Liver (tissue), 9 donors: ENCODE measurements around the gene RPS17. TPM values are rescaled to one million over a fixed set of nuclear protein-coding genes. Genes with fewer than 3 reads are reported as not detected.

Experiments used
- DNase-seq: peaks from one replicate; pipeline ENCODE4 v3.0.0-alpha.2; 2017; ENCODE audit warnings: low spot score
- H3K27ac ChIP-seq, 2 donors: one replicate each; pipeline ENCODE4 v1.7.0; 2013; ENCODE audit warnings: inconsistent platforms in 2 of 2, low read length in 2 of 2, control low read depth in 1 of 2, low read depth in 1 of 2, mild to moderate bottlenecking in 1 of 2
- H3K27me3 ChIP-seq, 4 donors: one replicate each; pipeline versions ENCODE4 v1.6.1 to v1.7.0; 2013; ENCODE audit warnings: low read length in 3 of 4, inconsistent platforms in 1 of 4, mild to moderate bottlenecking in 1 of 4, moderate library complexity in 1 of 4; ENCODE audit not compliant: control insufficient read depth in 4 of 4, insufficient read depth in 4 of 4
- H3K36me3 ChIP-seq, 4 donors: one replicate each; pipeline versions ENCODE4 v1.6.1 to v1.7.0; 2013; ENCODE audit warnings: low read length in 3 of 4, mild to moderate bottlenecking in 3 of 4, low read depth in 1 of 4, moderate library complexity in 1 of 4; ENCODE audit not compliant: control insufficient read depth in 4 of 4, insufficient read depth in 3 of 4
- H3K4me1 ChIP-seq, 4 donors: one replicate each; pipeline versions ENCODE4 v1.6.1 to v1.7.0; 2013; ENCODE audit warnings: low read length in 3 of 4, mild to moderate bottlenecking in 3 of 4, moderate library complexity in 1 of 4; ENCODE audit not compliant: control insufficient read depth in 4 of 4, insufficient read depth in 4 of 4
- H3K4me3 ChIP-seq, 3 donors: one replicate each; pipeline versions ENCODE4 v1.6.1 to v1.7.0; 2013; ENCODE audit warnings: low read length in 3 of 3, control low read depth in 1 of 3, low read depth in 1 of 3, mild to moderate bottlenecking in 1 of 3
- H3K9ac ChIP-seq, 2 donors: one replicate each; pipeline ENCODE4 v1.7.0; 2013; ENCODE audit warnings: low read length in 2 of 2, mild to moderate bottlenecking in 2 of 2, moderate library complexity in 2 of 2, control low read depth in 1 of 2, low read depth in 1 of 2
- H3K9me3 ChIP-seq, 4 donors: one replicate each; pipeline versions ENCODE4 v1.6.1 to v1.7.0; 2013; ENCODE audit warnings: low read length in 3 of 4; ENCODE audit not compliant: control insufficient read depth in 4 of 4
- ATF3 ChIP-seq: IDR thresholded peaks from 2 replicates; pipeline ENCODE4 v1.6.1; 2016; ENCODE audit warnings: antibody characterized with exemption
- EGR1 ChIP-seq, 2 donors: IDR thresholded peaks; 2 replicates each; pipeline ENCODE4 v1.6.1; 2016 to 2018; ENCODE audit warnings: antibody characterized with exemption in 2 of 2, low read depth in 2 of 2
- FOXA1 ChIP-seq: IDR thresholded peaks from 2 replicates; pipeline ENCODE4 v1.6.1; 2016; ENCODE audit warnings: antibody characterized with exemption
- FOXA2 ChIP-seq: IDR thresholded peaks from 2 replicates; pipeline ENCODE4 v1.6.1; 2016; ENCODE audit warnings: antibody characterized with exemption
- GABPA ChIP-seq, 2 donors: IDR thresholded peaks in 1 of 2; conservative IDR thresholded peaks in 1 of 2; 2 replicates each; pipeline ENCODE4 v1.6.1; 2016; ENCODE audit warnings: antibody characterized with exemption in 2 of 2, mild to moderate bottlenecking in 1 of 2, moderate library complexity in 1 of 2
- HNF4A ChIP-seq, 2 donors: conservative IDR thresholded peaks; 2 replicates each; pipeline ENCODE4 v1.6.1; 2016; ENCODE audit warnings: antibody characterized with exemption in 2 of 2, mild to moderate bottlenecking in 2 of 2
- HNF4G ChIP-seq: IDR thresholded peaks from 2 replicates; pipeline ENCODE4 v1.6.1; 2016; ENCODE audit warnings: antibody characterized with exemption
- JUND ChIP-seq, 2 donors: IDR thresholded peaks; 2 replicates each; pipeline ENCODE4 v1.6.1; 2016; ENCODE audit warnings: antibody characterized with exemption in 2 of 2
- MAX ChIP-seq: IDR thresholded peaks from 2 replicates; pipeline ENCODE4 v1.6.1; 2016; ENCODE audit warnings: antibody characterized with exemption
- NR2F2 ChIP-seq: IDR thresholded peaks from 2 replicates; pipeline ENCODE4 v1.6.1; 2016; ENCODE audit warnings: antibody characterized with exemption
- RAD21 ChIP-seq, 2 donors: IDR thresholded peaks; 2 replicates each; pipeline ENCODE4 v1.6.1; 2016; ENCODE audit warnings: antibody characterized with exemption in 2 of 2, mild to moderate bottlenecking in 2 of 2
- RXRA ChIP-seq, 2 donors: IDR thresholded peaks; 2 replicates each; pipeline ENCODE4 v1.6.1; 2017 to 2018; ENCODE audit warnings: antibody characterized with exemption in 2 of 2, mild to moderate bottlenecking in 1 of 2
- SP1 ChIP-seq: IDR thresholded peaks from 2 replicates; pipeline ENCODE4 v1.6.1; 2018; ENCODE audit warnings: antibody characterized with exemption, mild to moderate bottlenecking
- TAF1 ChIP-seq: conservative IDR thresholded peaks from 2 replicates; pipeline ENCODE4 v1.6.1; 2016; ENCODE audit warnings: antibody characterized with exemption, mild to moderate bottlenecking
- YY1 ChIP-seq: IDR thresholded peaks from 2 replicates; pipeline ENCODE4 v1.6.1; 2016; ENCODE audit warnings: antibody characterized with exemption, mild to moderate bottlenecking
- ZBTB33 ChIP-seq: IDR thresholded peaks from 2 replicates; pipeline ENCODE4 v1.6.1; 2016; ENCODE audit warnings: antibody characterized with exemption
- WGBS: extraction: QIAGEN DNeasy Blood & Tissue Kit; methylation state at CpG from one replicate; pipeline ENCODE4 v1.1.7; 2013; 5-methylcytosine and 5-hydroxymethylcytosine counted together
- polyA plus RNA-seq, 2 donors: library from polyadenylated mRNA; stranded (reverse) in 1 of 2; unstranded in 1 of 2; fragments of 200-250 nt in 1 of 2; fragments of >200 nt in 1 of 2; fragmentation: Nextera tagmentation in 1 of 2; extraction: Ambion mirVana in 1 of 2; gene quantifications; one replicate each; pipeline versions ENCODE4 v1.2.1 to v1.2.3, GENCODE V29; 2013 to 2015
- total RNA-seq, 2 donors: library from RNA; depleted of rRNA; stranded (reverse); fragments of >200 nt; gene quantifications; one replicate each; pipeline ENCODE4 v1.2.3, GENCODE V29; 2014
- TF ChIP-seq, protein P1 (sequence below): IDR thresholded peaks from 2 replicates; pipeline ENCODE4 v1.6.1; 2016; ENCODE audit warnings: antibody characterized with exemption, mild to moderate bottlenecking
- TF ChIP-seq, protein P2 (sequence below): fragments of 150-350 bp; IDR thresholded peaks from 2 replicates; pipeline ENCODE4 v1.5.1; 2017; ENCODE audit warnings: improper control_type of control experiment, low read depth, low read length; ENCODE audit not compliant: missing input control
- donor health status: healthy.
- donor health status: healthy.
- donor health status: healthy.
- donor health status: healthy.
- donor health status: healthy.

RPS17 gene
- total and polyA plus RNA-seq, 4 donors, result 283 to 1,607 (median 689) TPM

DNA sequence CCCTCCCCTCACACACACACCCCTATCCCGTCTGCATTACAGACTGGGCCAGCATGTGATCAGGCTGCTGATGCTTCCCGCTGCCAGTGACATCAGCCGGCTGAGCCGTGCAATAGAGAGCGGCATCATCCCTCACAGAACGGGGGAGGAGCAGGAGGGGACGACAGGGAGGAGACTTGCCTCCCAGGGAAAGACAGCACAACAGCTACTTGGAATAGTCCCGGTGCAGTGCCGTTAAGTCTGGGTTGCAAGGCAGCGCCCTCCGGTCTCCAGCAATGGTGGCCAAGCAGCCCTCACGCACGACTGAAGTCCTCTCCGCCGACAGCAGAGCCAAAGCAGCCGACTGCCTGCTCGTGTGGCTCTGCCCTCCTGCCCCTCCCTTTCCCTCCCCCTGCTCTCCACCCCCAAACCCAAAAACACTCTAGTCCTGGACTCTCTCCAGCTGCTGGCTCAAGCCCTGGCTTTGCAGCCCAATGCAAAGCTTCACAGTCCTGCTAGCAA lies 31.5 kb upstream of the RPS17 start:
- DNase-seq, result no peak
- TF ChIP-seq RAD21 (IDR thresholded peaks at IDR 0.05), result no peak
- no peak for TF ChIP-seq HNF4A (conservative IDR thresholded peaks at IDR 0.05)
- TF ChIP-seq, protein P1, sequence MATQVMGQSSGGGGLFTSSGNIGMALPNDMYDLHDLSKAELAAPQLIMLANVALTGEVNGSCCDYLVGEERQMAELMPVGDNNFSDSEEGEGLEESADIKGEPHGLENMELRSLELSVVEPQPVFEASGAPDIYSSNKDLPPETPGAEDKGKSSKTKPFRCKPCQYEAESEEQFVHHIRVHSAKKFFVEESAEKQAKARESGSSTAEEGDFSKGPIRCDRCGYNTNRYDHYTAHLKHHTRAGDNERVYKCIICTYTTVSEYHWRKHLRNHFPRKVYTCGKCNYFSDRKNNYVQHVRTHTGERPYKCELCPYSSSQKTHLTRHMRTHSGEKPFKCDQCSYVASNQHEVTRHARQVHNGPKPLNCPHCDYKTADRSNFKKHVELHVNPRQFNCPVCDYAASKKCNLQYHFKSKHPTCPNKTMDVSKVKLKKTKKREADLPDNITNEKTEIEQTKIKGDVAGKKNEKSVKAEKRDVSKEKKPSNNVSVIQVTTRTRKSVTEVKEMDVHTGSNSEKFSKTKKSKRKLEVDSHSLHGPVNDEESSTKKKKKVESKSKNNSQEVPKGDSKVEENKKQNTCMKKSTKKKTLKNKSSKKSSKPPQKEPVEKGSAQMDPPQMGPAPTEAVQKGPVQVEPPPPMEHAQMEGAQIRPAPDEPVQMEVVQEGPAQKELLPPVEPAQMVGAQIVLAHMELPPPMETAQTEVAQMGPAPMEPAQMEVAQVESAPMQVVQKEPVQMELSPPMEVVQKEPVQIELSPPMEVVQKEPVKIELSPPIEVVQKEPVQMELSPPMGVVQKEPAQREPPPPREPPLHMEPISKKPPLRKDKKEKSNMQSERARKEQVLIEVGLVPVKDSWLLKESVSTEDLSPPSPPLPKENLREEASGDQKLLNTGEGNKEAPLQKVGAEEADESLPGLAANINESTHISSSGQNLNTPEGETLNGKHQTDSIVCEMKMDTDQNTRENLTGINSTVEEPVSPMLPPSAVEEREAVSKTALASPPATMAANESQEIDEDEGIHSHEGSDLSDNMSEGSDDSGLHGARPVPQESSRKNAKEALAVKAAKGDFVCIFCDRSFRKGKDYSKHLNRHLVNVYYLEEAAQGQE, result no peak
- TF ChIP-seq NR2F2, result no peak
- TF ChIP-seq TAF1, result no peak
- TF ChIP-seq EGR1 (IDR thresholded peaks at IDR 0.05; ENCODE audit: low read depth in 2 of 2), result no peak
- TF ChIP-seq JUND (IDR thresholded peaks at IDR 0.05), result no peak
- TF ChIP-seq, protein P2, sequence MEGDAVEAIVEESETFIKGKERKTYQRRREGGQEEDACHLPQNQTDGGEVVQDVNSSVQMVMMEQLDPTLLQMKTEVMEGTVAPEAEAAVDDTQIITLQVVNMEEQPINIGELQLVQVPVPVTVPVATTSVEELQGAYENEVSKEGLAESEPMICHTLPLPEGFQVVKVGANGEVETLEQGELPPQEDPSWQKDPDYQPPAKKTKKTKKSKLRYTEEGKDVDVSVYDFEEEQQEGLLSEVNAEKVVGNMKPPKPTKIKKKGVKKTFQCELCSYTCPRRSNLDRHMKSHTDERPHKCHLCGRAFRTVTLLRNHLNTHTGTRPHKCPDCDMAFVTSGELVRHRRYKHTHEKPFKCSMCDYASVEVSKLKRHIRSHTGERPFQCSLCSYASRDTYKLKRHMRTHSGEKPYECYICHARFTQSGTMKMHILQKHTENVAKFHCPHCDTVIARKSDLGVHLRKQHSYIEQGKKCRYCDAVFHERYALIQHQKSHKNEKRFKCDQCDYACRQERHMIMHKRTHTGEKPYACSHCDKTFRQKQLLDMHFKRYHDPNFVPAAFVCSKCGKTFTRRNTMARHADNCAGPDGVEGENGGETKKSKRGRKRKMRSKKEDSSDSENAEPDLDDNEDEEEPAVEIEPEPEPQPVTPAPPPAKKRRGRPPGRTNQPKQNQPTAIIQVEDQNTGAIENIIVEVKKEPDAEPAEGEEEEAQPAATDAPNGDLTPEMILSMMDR, result no peak
- TF ChIP-seq GABPA (IDR thresholded peaks at IDR 0.05 in 1 of 2, conservative IDR thresholded peaks at IDR 0.05 in 1 of 2), result no peak
- no peak for TF ChIP-seq FOXA2
- TF ChIP-seq ATF3, result no peak
- TF ChIP-seq YY1, result no peak
- no peaks in the 10 kb centered on the region for H3K36me3 ChIP-seq
- peak overlapping the region in 1 of 3 donors; percentile 6 for H3K4me3 ChIP-seq
- WGBS, result 7% methylated on average over 17 of the region's 17 CpGs
- H3K9me3 ChIP-seq, result no peaks in the 10 kb centered on the region
- H3K9ac ChIP-seq, result no peak overlapping the region
- H3K27ac ChIP-seq, result no peak overlapping the region
- no peaks in the 10 kb centered on the region for H3K4me1 ChIP-seq
- peaks cover 0 to 4% (median 1%) of the 10 kb centered on the region in 4 donors for H3K27me3 ChIP-seq

GRCh38 chr15:82570721-82571508 lies 30.7 kb upstream of the RPS17 start:
- 44% methylated on average over 7 of the region's 7 CpGs for WGBS
- no peak for TF ChIP-seq JUND (IDR thresholded peaks at IDR 0.05)
- TF ChIP-seq ATF3, result no peak
- TF ChIP-seq NR2F2, result no peak
- TF ChIP-seq GABPA (IDR thresholded peaks at IDR 0.05 in 1 of 2, conservative IDR thresholded peaks at IDR 0.05 in 1 of 2), result no peak
- TF ChIP-seq, protein P1, result no peak
- TF ChIP-seq HNF4G, result no peak
- no peak for TF ChIP-seq HNF4A (conservative IDR thresholded peaks at IDR 0.05)
- TF ChIP-seq RAD21 (IDR thresholded peaks at IDR 0.05), result no peak
- no peak for TF ChIP-seq TAF1
- no peak for TF ChIP-seq MAX
- no peak for TF ChIP-seq EGR1 (IDR thresholded peaks at IDR 0.05; ENCODE audit: low read depth in 2 of 2)
- no peak for TF ChIP-seq SP1
- no peak for TF ChIP-seq FOXA1
- TF ChIP-seq ZBTB33, result no peak
- no peak for TF ChIP-seq RXRA (IDR thresholded peaks at IDR 0.05)
- Histone ChIP-seq H3K9ac (no peak overlapping the region), H3K4me1 (no peaks in the 10 kb centered on the region), H3K27me3 (peaks cover 0 to 4% (median 1%) of the 10 kb centered on the region in 4 donors), H3K9me3 (no peaks in the 10 kb centered on the region), H3K36me3 (no peaks in the 10 kb centered on the region), H3K27ac (no peak overlapping the region), H3K4me3 (no peak overlapping the region)
- no peak for DNase-seq
